ENCODE data around the gene OCA2.

OCA2 gene

DNA sequence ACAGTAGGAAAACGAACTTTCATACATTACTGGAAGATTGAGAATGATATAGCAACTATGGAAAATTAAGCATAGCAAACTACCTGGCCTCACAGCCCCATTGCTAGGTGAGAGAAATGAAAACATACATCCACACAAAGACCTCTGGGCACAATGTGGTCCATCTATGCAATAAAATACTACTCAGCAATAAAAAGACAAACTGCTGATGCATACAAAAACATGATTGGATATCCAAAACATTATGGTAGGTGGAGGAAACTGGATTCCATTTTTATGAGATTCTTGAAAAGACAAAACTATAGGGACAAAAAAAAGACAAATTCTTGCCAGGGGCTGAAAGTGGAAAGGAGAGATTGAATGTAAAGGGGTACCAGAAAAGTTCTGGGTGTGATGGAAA lies 308.8 kb downstream of the OCA2 start:
- TF ChIP-seq RAD21 (IDR thresholded peaks at IDR 0.05; ENCODE audit: low read depth) (no peak), TCF12 (IDR thresholded peaks at IDR 0.05; ENCODE audit: low read depth) (no peak), FOXM1 (IDR thresholded peaks at IDR 0.05; ENCODE audit: borderline replicate concordance, low read depth) (no peak), EGR1 (IDR thresholded peaks at IDR 0.05) (no peak), TAF1 (IDR thresholded peaks at IDR 0.05; ENCODE audit: low read depth) (no peak), CREB1 (IDR thresholded peaks at IDR 0.05; ENCODE audit: low read depth) (no peak), EP300 (IDR thresholded peaks at IDR 0.05; ENCODE audit: borderline replicate concordance) (no peak), TEAD4 (IDR thresholded peaks at IDR 0.05) (no peak), NFIC (IDR thresholded peaks at IDR 0.05) (no peak), CEBPB (IDR thresholded peaks at IDR 0.05) (no peak)
- TF ChIP-seq, protein P1, sequence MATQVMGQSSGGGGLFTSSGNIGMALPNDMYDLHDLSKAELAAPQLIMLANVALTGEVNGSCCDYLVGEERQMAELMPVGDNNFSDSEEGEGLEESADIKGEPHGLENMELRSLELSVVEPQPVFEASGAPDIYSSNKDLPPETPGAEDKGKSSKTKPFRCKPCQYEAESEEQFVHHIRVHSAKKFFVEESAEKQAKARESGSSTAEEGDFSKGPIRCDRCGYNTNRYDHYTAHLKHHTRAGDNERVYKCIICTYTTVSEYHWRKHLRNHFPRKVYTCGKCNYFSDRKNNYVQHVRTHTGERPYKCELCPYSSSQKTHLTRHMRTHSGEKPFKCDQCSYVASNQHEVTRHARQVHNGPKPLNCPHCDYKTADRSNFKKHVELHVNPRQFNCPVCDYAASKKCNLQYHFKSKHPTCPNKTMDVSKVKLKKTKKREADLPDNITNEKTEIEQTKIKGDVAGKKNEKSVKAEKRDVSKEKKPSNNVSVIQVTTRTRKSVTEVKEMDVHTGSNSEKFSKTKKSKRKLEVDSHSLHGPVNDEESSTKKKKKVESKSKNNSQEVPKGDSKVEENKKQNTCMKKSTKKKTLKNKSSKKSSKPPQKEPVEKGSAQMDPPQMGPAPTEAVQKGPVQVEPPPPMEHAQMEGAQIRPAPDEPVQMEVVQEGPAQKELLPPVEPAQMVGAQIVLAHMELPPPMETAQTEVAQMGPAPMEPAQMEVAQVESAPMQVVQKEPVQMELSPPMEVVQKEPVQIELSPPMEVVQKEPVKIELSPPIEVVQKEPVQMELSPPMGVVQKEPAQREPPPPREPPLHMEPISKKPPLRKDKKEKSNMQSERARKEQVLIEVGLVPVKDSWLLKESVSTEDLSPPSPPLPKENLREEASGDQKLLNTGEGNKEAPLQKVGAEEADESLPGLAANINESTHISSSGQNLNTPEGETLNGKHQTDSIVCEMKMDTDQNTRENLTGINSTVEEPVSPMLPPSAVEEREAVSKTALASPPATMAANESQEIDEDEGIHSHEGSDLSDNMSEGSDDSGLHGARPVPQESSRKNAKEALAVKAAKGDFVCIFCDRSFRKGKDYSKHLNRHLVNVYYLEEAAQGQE (IDR thresholded peaks at IDR 0.05; ENCODE audit: low read depth): no peak
- TF ChIP-seq, protein P2, sequence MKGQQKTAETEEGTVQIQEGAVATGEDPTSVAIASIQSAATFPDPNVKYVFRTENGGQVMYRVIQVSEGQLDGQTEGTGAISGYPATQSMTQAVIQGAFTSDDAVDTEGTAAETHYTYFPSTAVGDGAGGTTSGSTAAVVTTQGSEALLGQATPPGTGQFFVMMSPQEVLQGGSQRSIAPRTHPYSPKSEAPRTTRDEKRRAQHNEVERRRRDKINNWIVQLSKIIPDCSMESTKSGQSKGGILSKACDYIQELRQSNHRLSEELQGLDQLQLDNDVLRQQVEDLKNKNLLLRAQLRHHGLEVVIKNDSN (IDR thresholded peaks at IDR 0.05): no peak

DNA sequence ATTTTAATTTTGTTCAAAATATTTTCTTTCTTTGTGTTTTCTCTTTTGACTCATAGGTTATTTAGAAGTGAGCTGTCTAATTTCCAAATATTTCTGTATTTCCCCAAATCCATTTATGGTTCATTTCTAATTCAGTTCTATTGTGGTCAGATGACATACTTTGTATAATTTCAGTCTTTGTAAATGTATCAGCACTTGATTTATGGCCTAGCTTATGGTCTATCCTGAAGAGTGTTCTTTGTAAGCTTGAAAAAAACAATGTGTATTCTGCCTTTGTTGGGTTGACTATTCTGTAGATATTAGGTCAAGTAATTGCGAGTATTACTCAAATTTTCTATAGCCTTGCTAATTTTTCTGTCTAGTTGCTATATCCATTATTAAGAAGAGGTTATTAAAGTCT lies 311.2 kb downstream of the OCA2 start:
- TF ChIP-seq TAF1 (IDR thresholded peaks at IDR 0.05; ENCODE audit: low read depth) (no peak), FOXM1 (IDR thresholded peaks at IDR 0.05; ENCODE audit: borderline replicate concordance, low read depth) (no peak), CEBPB (IDR thresholded peaks at IDR 0.05) (no peak), ZBTB7A (IDR thresholded peaks at IDR 0.05; ENCODE audit: low read depth) (no peak), EGR1 (IDR thresholded peaks at IDR 0.05) (no peak), TCF12 (IDR thresholded peaks at IDR 0.05; ENCODE audit: low read depth) (no peak), CREB1 (IDR thresholded peaks at IDR 0.05; ENCODE audit: low read depth) (no peak), NFIC (IDR thresholded peaks at IDR 0.05) (no peak), EP300 (IDR thresholded peaks at IDR 0.05; ENCODE audit: borderline replicate concordance) (no peak)
- TF ChIP-seq, protein P2 (IDR thresholded peaks at IDR 0.05): no peak
- TF ChIP-seq, protein P1 (IDR thresholded peaks at IDR 0.05; ENCODE audit: low read depth): no peak

DNA sequence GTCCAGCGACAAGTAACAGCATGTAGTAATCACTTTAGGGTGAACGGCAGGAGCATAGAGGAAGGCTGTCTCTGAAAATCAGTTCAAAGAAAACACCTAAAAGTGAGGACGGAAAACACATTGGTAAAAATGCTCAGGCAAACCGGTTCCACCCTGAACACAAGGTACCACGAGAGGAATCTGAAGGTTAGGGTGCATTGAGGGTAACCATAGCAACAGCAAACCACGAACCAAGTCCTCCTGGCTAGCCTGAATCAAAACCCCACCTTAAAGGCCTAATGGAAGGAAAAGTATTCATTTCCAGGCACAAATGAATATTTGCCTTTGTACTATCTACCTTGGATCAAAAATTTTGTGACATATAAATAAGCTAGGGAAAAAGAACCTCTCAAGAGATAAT lies 315.0 kb downstream of the OCA2 start:
- TF ChIP-seq, protein P2 (IDR thresholded peaks at IDR 0.05): no peak
- TF ChIP-seq, protein P1 (IDR thresholded peaks at IDR 0.05; ENCODE audit: low read depth): no peak

DNA sequence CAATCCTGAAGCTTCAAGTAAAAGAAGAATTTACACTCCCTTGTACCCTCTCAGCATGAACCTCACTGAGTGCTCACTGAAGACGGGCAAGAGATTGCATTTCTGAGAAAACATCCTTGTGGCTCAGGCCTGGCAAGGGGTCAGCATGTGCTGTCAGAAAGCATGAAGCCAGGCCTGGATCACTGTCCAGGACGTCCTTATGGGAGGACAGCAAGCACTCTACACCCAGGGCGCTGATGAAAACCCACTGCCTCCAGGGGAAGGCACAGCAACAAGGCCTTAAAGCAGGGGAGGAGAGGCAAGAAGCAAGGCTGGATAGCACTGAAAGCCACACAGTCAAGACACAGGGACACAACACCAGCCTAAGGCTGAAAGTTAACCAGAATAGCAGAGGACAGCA lies 315.4 kb downstream of the OCA2 start:
- TF ChIP-seq EP300 (IDR thresholded peaks at IDR 0.05; ENCODE audit: borderline replicate concordance) (no peak), TAF1 (IDR thresholded peaks at IDR 0.05; ENCODE audit: low read depth) (no peak), TCF12 (IDR thresholded peaks at IDR 0.05; ENCODE audit: low read depth) (no peak), YY1 (IDR thresholded peaks at IDR 0.05; ENCODE audit: low read depth) (no peak), FOXM1 (IDR thresholded peaks at IDR 0.05; ENCODE audit: borderline replicate concordance, low read depth) (no peak), CREB1 (IDR thresholded peaks at IDR 0.05; ENCODE audit: low read depth) (no peak), EGR1 (IDR thresholded peaks at IDR 0.05) (no peak), NFIC (IDR thresholded peaks at IDR 0.05) (no peak)

DNA sequence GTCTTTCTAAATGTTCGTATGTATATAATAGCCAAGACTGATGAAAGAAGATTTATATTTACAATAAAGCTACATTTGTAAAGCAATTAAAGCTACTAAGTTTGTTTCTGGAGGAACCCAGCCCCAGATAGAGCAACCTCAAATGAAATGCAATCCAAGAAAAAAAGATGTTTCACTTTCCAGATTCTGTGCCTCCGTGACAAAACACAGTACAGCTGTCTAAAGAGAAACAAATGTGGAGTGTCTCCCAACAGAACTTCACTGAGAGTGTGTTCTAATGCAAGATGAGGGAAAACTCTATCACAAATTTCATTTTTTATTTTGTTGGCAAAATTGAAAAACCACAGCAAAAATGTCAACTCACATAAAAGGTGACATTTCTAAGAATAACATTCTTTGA lies 317.0 kb downstream of the OCA2 start:
- TF ChIP-seq EP300 (IDR thresholded peaks at IDR 0.05; ENCODE audit: borderline replicate concordance): no peak
